HEK293 (cell line): ENCODE data around the gene CRABP2.
A peak's percentile ranks its signal among the peaks of the same experiment; 100 is the strongest.

ENCODE experiments used
- CTCF ChIA-PET: fragments of 350-600 bp; formaldehyde crosslinking; extraction: SDS; loops from one replicate; lab custom pipeline; 2021; ENCODE audit warnings: antibody characterized with exemption; lab: Yijun Ruan, JAX
- POLR2A ChIA-PET: fragments of 300-600 bp; formaldehyde crosslinking; extraction: SDS; loops from one replicate; lab custom pipeline; 2020; ENCODE audit warnings: antibody characterized with exemption, inconsistent platforms; lab: Yijun Ruan, JAX
- H3K27ac ChIP-seq: fragments of 200-500 bp; sonication (Bioruptor generic); 2 replicates; pipeline ENCODE4 v1.5.1; 2014; ENCODE audit warnings: low read depth, low read length, control low read depth, inconsistent platforms; ENCODE audit errors: extremely low read depth
- H3K36me3 ChIP-seq, 2 experiments: fragments of 200-500 bp in 1 of 2; sonication (Bioruptor generic) in 1 of 2; 1 replicate in 1 of 2; 2 replicates in 1 of 2; pipeline ENCODE4 v1.5.1; 2014 to 2017; ENCODE audit warnings: inconsistent platforms in 2 of 2, low read length in 2 of 2; ENCODE audit not compliant: control insufficient read depth in 2 of 2, insufficient read depth in 1 of 2
- H3K4me1 ChIP-seq: fragments of 200-500 bp; sonication (Bioruptor generic); 2 replicates; pipeline ENCODE4 v1.5.1; 2014; ENCODE audit warnings: mild to moderate bottlenecking, low read length, inconsistent platforms; ENCODE audit not compliant: control insufficient read depth, insufficient read depth
- H3K4me3 ChIP-seq: 2 replicates; pipeline ENCODE4 v1.5.1; 2011; ENCODE audit warnings: low read depth, mild to moderate bottlenecking, control low read depth, low read length, moderate library complexity
- H3K9me3 ChIP-seq: fragments of 200-500 bp; sonication (Bioruptor generic); 2 replicates; pipeline ENCODE4 v1.5.1; 2014; ENCODE audit warnings: low read depth, low read length, inconsistent platforms; ENCODE audit not compliant: control insufficient read depth, insufficient read depth
- EGR2 ChIP-seq: fragments of 450-650 bp; formaldehyde crosslinking; IDR thresholded peaks from 2 replicates; pipeline ENCODE4 v1.5.1; 2016; ENCODE audit warnings: low read depth, missing biosample characterization, missing genetic modification characterization
- GLIS2 ChIP-seq: fragments of 450-650 bp; formaldehyde crosslinking; IDR thresholded peaks from 2 replicates; pipeline ENCODE4 v1.5.1; 2016; ENCODE audit warnings: missing biosample characterization, missing genetic modification characterization
- KLF8 ChIP-seq: fragments of 450-650 bp; formaldehyde crosslinking; IDR thresholded peaks from 2 replicates; pipeline ENCODE4 v1.5.1; 2016; ENCODE audit warnings: missing biosample characterization, missing genetic modification characterization
- PRDM2 ChIP-seq: fragments of 450-650 bp; formaldehyde crosslinking; IDR thresholded peaks from 2 replicates; pipeline ENCODE4 v1.5.1; 2016; ENCODE audit warnings: missing biosample characterization, missing genetic modification characterization, borderline replicate concordance
- RBAK ChIP-seq: fragments of 450-650 bp; formaldehyde crosslinking; IDR thresholded peaks from 2 replicates; pipeline ENCODE4 v1.5.1; 2016; ENCODE audit warnings: missing biosample characterization, missing genetic modification characterization
- ZNF112 ChIP-seq: fragments of 450-650 bp; formaldehyde crosslinking; IDR thresholded peaks from 2 replicates; pipeline ENCODE4 v1.5.0; 2017; ENCODE audit warnings: missing biosample characterization, missing genetic modification characterization
- ZNF140 ChIP-seq: fragments of 450-650 bp; formaldehyde crosslinking; IDR thresholded peaks from 2 replicates; pipeline ENCODE4 v1.5.1; 2016; ENCODE audit warnings: missing biosample characterization, missing genetic modification characterization
- ZNF169 ChIP-seq: fragments of 450-650 bp; formaldehyde crosslinking; IDR thresholded peaks from 2 replicates; pipeline ENCODE4 v1.5.1; 2016; ENCODE audit warnings: missing biosample characterization, missing genetic modification characterization
- ZNF174 ChIP-seq: fragments of 450-650 bp; formaldehyde crosslinking; IDR thresholded peaks from 2 replicates; pipeline ENCODE4 v1.5.0; 2017; ENCODE audit warnings: missing biosample characterization, mild to moderate bottlenecking, missing genetic modification characterization
- ZNF184 ChIP-seq: fragments of 450-650 bp; IDR thresholded peaks from 2 replicates; pipeline ENCODE4 v1.5.1; 2018; ENCODE audit warnings: missing biosample characterization, mild to moderate bottlenecking, missing genetic modification characterization
- ZNF19 ChIP-seq: fragments of 450-650 bp; formaldehyde crosslinking; IDR thresholded peaks from 2 replicates; pipeline ENCODE4; 2016; ENCODE audit warnings: missing biosample characterization, missing genetic modification characterization, low read depth
- ZNF24 ChIP-seq: fragments of 450-650 bp; formaldehyde crosslinking; IDR thresholded peaks from 2 replicates; pipeline ENCODE4 v1.5.1; 2016; ENCODE audit warnings: missing biosample characterization, missing genetic modification characterization
- ZNF266 ChIP-seq: fragments of 450-650 bp; formaldehyde crosslinking; IDR thresholded peaks from 2 replicates; pipeline ENCODE4 v1.5.1; 2016; ENCODE audit warnings: missing biosample characterization, missing genetic modification characterization, low read depth
- ZNF391 ChIP-seq: fragments of 450-650 bp; formaldehyde crosslinking; IDR thresholded peaks from 2 replicates; pipeline ENCODE4 v1.5.1; 2016; ENCODE audit warnings: low read depth, missing biosample characterization, missing genetic modification characterization, borderline replicate concordance
- ZNF426 ChIP-seq: fragments of 450-650 bp; formaldehyde crosslinking; IDR thresholded peaks from 2 replicates; pipeline ENCODE4 v1.5.1; 2017; ENCODE audit warnings: missing biosample characterization, missing genetic modification characterization, mild to moderate bottlenecking, inconsistent platforms, moderate library complexity
- ZNF623 ChIP-seq: fragments of 450-650 bp; formaldehyde crosslinking; IDR thresholded peaks from 2 replicates; pipeline ENCODE4 v1.5.1; 2016; ENCODE audit warnings: missing biosample characterization, missing genetic modification characterization
- ZNF701 ChIP-seq: fragments of 450-650 bp; formaldehyde crosslinking; IDR thresholded peaks from 2 replicates; pipeline ENCODE4 v1.5.1; 2016; ENCODE audit warnings: missing biosample characterization, missing genetic modification characterization
- ZNF747 ChIP-seq: fragments of 450-650 bp; formaldehyde crosslinking; IDR thresholded peaks from 2 replicates; pipeline ENCODE4 v1.5.1; 2016; ENCODE audit warnings: missing biosample characterization, missing genetic modification characterization
- ZNF777 ChIP-seq: fragments of 450-650 bp; formaldehyde crosslinking; IDR thresholded peaks from 2 replicates; pipeline ENCODE4 v1.5.1; 2017; ENCODE audit warnings: missing biosample characterization, missing genetic modification characterization, borderline replicate concordance
- ZSCAN4 ChIP-seq: fragments of 450-650 bp; formaldehyde crosslinking; IDR thresholded peaks from 2 replicates; pipeline ENCODE4 v1.5.1; 2017; ENCODE audit warnings: missing biosample characterization, missing genetic modification characterization
- ZXDB ChIP-seq: fragments of 450-650 bp; formaldehyde crosslinking; IDR thresholded peaks from 2 replicates; pipeline ENCODE4 v1.5.1; 2016; ENCODE audit warnings: missing biosample characterization, missing genetic modification characterization
- TF ChIP-seq, protein P1 (sequence below): fragments of 450-650 bp; formaldehyde crosslinking; IDR thresholded peaks from 2 replicates; pipeline ENCODE4 v1.5.1; 2016; ENCODE audit warnings: missing biosample characterization, missing genetic modification characterization

CRABP2 gene

DNA sequence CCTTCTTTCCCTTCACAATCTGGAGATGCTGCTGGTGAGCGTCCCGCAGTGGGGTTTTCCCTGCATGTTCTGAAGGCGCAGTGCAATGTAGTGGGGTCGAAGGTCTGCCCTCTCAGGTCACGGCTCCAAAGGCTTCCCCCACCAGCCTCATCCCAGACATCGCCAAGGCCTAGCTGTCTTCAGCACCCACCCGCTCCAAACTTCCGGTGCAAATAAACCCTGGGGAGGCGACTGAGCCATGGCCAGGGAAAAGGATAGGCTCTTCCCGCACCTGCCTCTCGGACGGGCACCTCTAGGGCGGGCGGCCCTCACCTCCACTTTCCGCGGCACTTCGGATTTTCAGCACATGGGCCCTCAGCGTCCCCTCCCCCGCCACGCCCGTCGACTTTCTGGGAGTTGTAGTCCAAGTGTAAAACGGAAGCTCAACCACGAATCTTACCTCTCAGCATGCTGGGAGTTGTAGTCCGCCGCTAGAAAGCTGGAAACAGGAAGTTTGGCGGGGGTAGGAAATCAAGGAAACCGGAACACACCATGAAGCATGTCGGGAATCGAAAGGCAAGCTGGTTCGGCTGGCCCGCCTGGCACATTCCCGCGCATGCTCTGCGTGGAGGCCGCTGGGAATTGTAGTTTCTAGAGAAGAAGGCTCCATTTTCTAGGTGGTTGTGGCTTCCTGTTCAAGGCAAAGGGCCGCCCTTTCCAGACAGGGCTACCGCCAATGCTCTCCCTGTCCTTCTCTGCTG is 35.5 kb upstream of the CRABP2 start, which contains the start of gene MRPL24 (continued):
- TF ChIP-seq ZNF174 (tag by site-specific recombination) (no peak), ZNF19 (no peak), KLF8 (peak; percentile 99), ZNF24 (tag by site-specific recombination) (peak; percentile 86; the same call in 1 of the 2 replicates), ZNF140 (tag by site-specific recombination) (no peak), ZNF623 (tag by site-specific recombination) (no peak), ZNF426 (tag by site-specific recombination) (no peak), ZNF112 (tag by site-specific recombination) (no peak), ZXDB (tag by site-specific recombination) (peak; percentile 96), GLIS2 (tag by site-specific recombination) (peak; percentile 92), PRDM2 (tag by site-specific recombination) (no peak), ZSCAN4 (tag by site-specific recombination) (no peak), ZNF701 (tag by site-specific recombination) (no peak), ZNF747 (tag by site-specific recombination) (no peak), ZNF169 (tag by site-specific recombination) (no peak), EGR2 (peak; percentile 46; the same call in 1 of the 2 replicates)
- TF ChIP-seq, protein P1, sequence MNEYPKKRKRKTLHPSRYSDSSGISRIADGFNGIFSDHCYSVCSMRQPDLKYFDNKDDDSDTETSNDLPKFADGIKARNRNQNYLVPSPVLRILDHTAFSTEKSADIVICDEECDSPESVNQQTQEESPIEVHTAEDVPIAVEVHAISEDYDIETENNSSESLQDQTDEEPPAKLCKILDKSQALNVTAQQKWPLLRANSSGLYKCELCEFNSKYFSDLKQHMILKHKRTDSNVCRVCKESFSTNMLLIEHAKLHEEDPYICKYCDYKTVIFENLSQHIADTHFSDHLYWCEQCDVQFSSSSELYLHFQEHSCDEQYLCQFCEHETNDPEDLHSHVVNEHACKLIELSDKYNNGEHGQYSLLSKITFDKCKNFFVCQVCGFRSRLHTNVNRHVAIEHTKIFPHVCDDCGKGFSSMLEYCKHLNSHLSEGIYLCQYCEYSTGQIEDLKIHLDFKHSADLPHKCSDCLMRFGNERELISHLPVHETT (tag by site-specific recombination) = peak; percentile 55; the same call in 1 of the 2 replicates

DNA sequence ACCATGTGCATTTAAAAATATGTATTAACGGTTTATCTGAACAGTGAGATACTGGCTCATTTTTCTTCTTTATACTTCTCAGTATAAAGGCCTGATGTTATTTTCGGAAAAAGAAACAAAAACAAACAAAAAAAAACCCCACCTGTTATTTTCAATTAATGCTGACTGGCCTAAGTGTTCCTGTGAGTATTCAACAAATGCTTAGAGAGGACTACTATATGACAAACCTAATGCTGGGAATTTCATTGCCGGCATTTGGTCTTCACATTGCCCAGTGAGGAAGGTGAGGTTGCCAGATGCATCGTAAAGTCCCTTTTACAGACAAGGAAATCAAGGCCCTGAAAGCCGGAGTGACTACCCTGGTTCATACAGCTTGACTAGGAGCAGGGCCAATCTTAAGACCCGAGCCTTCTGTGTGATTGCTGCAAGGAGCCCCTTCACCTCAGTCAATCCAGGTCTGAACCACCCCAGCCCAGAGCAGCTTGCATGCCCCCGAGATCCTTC is 34.9 kb upstream of the CRABP2 start:
- CTCF ChIA-PET = interaction anchor here (0.6 to 3.5 kb wide), 4 partner anchors 13 to 136 kb away, joined by 3 to 28 read pairs (median 6); partner anchors contain the start of genes ISG20L2 and METTL25B
- H3K27ac ChIP-seq = peak overlapping the region; percentile 59
- TF ChIP-seq ZNF391 (tag by site-specific recombination) = no peak
- TF ChIP-seq ZNF184 = no peak
- TF ChIP-seq ZNF777 (tag by site-specific recombination) = no peak
- no peak for TF ChIP-seq ZXDB (tag by site-specific recombination)
- TF ChIP-seq ZNF266 (tag by site-specific recombination) = no peak
- no peak for TF ChIP-seq RBAK (tag by site-specific recombination)
- TF ChIP-seq ZNF112 (tag by site-specific recombination) = no peak
- peak overlapping the region; percentile 74 for H3K4me3 ChIP-seq
- H3K4me1 ChIP-seq = no peaks in the 10 kb centered on the region
- H3K9me3 ChIP-seq = no peaks in the 10 kb centered on the region
- peaks cover 0 to 73% of the 10 kb centered on the region in 2 experiments; a peak in 2 of 3 replicates for H3K36me3 ChIP-seq
- POLR2A ChIA-PET = interaction anchor here (0.9 to 3.1 kb wide), 9 partner anchors 9 to 79 kb away, joined by 3 to 110 read pairs (median 8); partner anchors contain the start of genes HDGF, ISG20L2, METTL25B and PRCC
